ENCODE data around the gene KCNK7.
"Not testable (repeated sequence)": the region's sequence is repeated elsewhere in the genome, so short reads cannot be mapped to it uniquely, and the experiment has no call there.

Gene KCNK7

GRCh38 chr11:65565624-65566453 lies 29.8 kb downstream of the KCNK7 start:
- ChIA-PET POLR2A (interaction anchor here (1.4 kb wide), 1 partner anchor 7 kb away, joined by 4 read pairs; the partner anchor contains the start of gene LTBP3), CTCF (interaction anchor here (1.0 to 16.1 kb wide), 5 partner anchors 9 to 35 kb away, joined by 3 to 239 read pairs (median 10); no protein-coding TSS in a partner anchor)
- Histone ChIP-seq H3K9me3 (ENCODE audit: control extremely low read depth in 1 of 5, control insufficient read depth in 4 of 5, insufficient read depth in 2 of 5, low read depth in 1 of 5, low read length in 4 of 5) (no peaks in the 10 kb centered on the region), H3K27me3 (replicated peaks in 2 of 5; ENCODE audit: control insufficient read depth in 4 of 5, insufficient read depth in 5 of 5, low read length in 4 of 5) (no peaks in the 10 kb centered on the region), H3K36me3 (ENCODE audit: control insufficient read depth in 4 of 4, insufficient read depth in 4 of 4, low read length in 3 of 4) (peaks cover 0 to 4% (median 0%) of the 10 kb centered on the region in 4 experiments), H3K4me1 (ENCODE audit: control extremely low read depth in 1 of 4, control insufficient read depth in 4 of 4, insufficient read depth in 4 of 4, low read length in 3 of 4) (peaks cover 10 to 43% (median 34%) of the 10 kb centered on the region in 4 experiments), H3K4me3 (ENCODE audit: control insufficient read depth in 1 of 7, extremely low read depth in 1 of 7, insufficient read depth in 4 of 7, low read depth in 2 of 7, low read length in 6 of 7) (no peak overlapping the region), H3K27ac (ENCODE audit: insufficient read depth in 1 of 2, low read depth in 1 of 2, low read length in 2 of 2, poor library complexity in 1 of 2, severe bottlenecking in 2 of 2) (peak overlapping the region; percentile 33 to 52)
- DNase-seq, result peak in 2 of 3 donors; percentile 48 to 54
- WGBS (ENCODE audit: insufficient coverage), result 100% methylated on average over 1 of the region's 7 CpGs

GRCh38 chr11:65564879-65565559 lies 30.6 kb downstream of the KCNK7 start:
- WGBS (ENCODE audit: insufficient coverage), result 92% methylated on average over 11 of the region's 12 CpGs
- H3K36me3 ChIP-seq (ENCODE audit: control insufficient read depth in 4 of 4, insufficient read depth in 4 of 4, low read length in 3 of 4); POLR2A ChIA-PET; H3K27ac ChIP-seq (ENCODE audit: insufficient read depth in 1 of 2, low read depth in 1 of 2, low read length in 2 of 2, poor library complexity in 1 of 2, severe bottlenecking in 2 of 2); H3K27me3 ChIP-seq (replicated peaks in 2 of 5; ENCODE audit: control insufficient read depth in 4 of 5, insufficient read depth in 5 of 5, low read length in 4 of 5); H3K9me3 ChIP-seq (ENCODE audit: control extremely low read depth in 1 of 5, control insufficient read depth in 4 of 5, insufficient read depth in 2 of 5, low read depth in 1 of 5, low read length in 4 of 5); DNase-seq; H3K4me3 ChIP-seq (ENCODE audit: control insufficient read depth in 1 of 7, extremely low read depth in 1 of 7, insufficient read depth in 4 of 7, low read depth in 2 of 7, low read length in 6 of 7): not testable (repeated sequence)
- CTCF ChIA-PET, result interaction anchor here (0.7 to 16.1 kb wide), 5 partner anchors 8 to 34 kb away, joined by 3 to 239 read pairs (median 10); no protein-coding TSS in a partner anchor
- H3K4me1 ChIP-seq (ENCODE audit: control extremely low read depth in 1 of 4, control insufficient read depth in 4 of 4, insufficient read depth in 4 of 4, low read length in 3 of 4), result peaks cover 9 to 43% (median 34%) of the 10 kb centered on the region in 4 experiments

- no peak overlapping the region for H3K27ac ChIP-seq (ENCODE audit: insufficient read depth in 1 of 2, low read depth in 1 of 2, low read length in 2 of 2, poor library complexity in 1 of 2, severe bottlenecking in 2 of 2)
- no peaks in the 10 kb centered on the region for H3K27me3 ChIP-seq (replicated peaks in 2 of 5; ENCODE audit: control insufficient read depth in 4 of 5, insufficient read depth in 5 of 5, low read length in 4 of 5)
- peaks cover 0 to 4% (median 0%) of the 10 kb centered on the region in 4 experiments for H3K36me3 ChIP-seq (ENCODE audit: control insufficient read depth in 4 of 4, insufficient read depth in 4 of 4, low read length in 3 of 4)
- no peak for DNase-seq
- H3K4me3 ChIP-seq (ENCODE audit: control insufficient read depth in 1 of 7, extremely low read depth in 1 of 7, insufficient read depth in 4 of 7, low read depth in 2 of 7, low read length in 6 of 7), result no peak overlapping the region
- H3K9me3 ChIP-seq (ENCODE audit: control extremely low read depth in 1 of 5, control insufficient read depth in 4 of 5, insufficient read depth in 2 of 5, low read depth in 1 of 5, low read length in 4 of 5), result no peaks in the 10 kb centered on the region
- WGBS (ENCODE audit: insufficient coverage), result 100% methylated on average over 4 of the region's 4 CpGs
- H3K4me1 ChIP-seq (ENCODE audit: control extremely low read depth in 1 of 4, control insufficient read depth in 4 of 4, insufficient read depth in 4 of 4, low read length in 3 of 4), result peaks cover under 1 to 42% (median 32%) of the 10 kb centered on the region in 4 experiments
- ChIA-PET CTCF (interaction anchor here (0.8 to 16.1 kb wide), 5 partner anchors 12 to 30 kb away, joined by 3 to 239 read pairs (median 4); no protein-coding TSS in a partner anchor), POLR2A (no interaction called here)
Observed at GRCh38 chr11:65563601-65564000, 32.0 kb downstream of the KCNK7 start.

- POLR2A ChIA-PET, result no interaction called here
- CTCF ChIA-PET, result interaction anchor here (1.3 to 16.1 kb wide), 4 partner anchors 10 to 25 kb away, joined by 4 to 239 read pairs (median 13); partner anchors contain the start of gene FAM89B
- 100% methylated on average over 2 of the region's 9 CpGs for WGBS (ENCODE audit: insufficient coverage)
- Histone ChIP-seq H3K27ac (ENCODE audit: insufficient read depth in 1 of 2, low read depth in 1 of 2, low read length in 2 of 2, poor library complexity in 1 of 2, severe bottlenecking in 2 of 2) (no peak overlapping the region), H3K4me3 (ENCODE audit: control insufficient read depth in 1 of 7, extremely low read depth in 1 of 7, insufficient read depth in 4 of 7, low read depth in 2 of 7, low read length in 6 of 7) (no peak overlapping the region), H3K27me3 (replicated peaks in 2 of 5; ENCODE audit: control insufficient read depth in 4 of 5, insufficient read depth in 5 of 5, low read length in 4 of 5) (no peaks in the 10 kb centered on the region), H3K36me3 (ENCODE audit: control insufficient read depth in 4 of 4, insufficient read depth in 4 of 4, low read length in 3 of 4) (peaks cover 0 to 4% (median 0%) of the 10 kb centered on the region in 4 experiments), H3K4me1 (ENCODE audit: control extremely low read depth in 1 of 4, control insufficient read depth in 4 of 4, insufficient read depth in 4 of 4, low read length in 3 of 4) (peaks cover 0 to 40% (median 32%) of the 10 kb centered on the region in 4 experiments), H3K9me3 (ENCODE audit: control extremely low read depth in 1 of 5, control insufficient read depth in 4 of 5, insufficient read depth in 2 of 5, low read depth in 1 of 5, low read length in 4 of 5) (no peaks in the 10 kb centered on the region)
- DNase-seq, result peak in 1 of 3 donors; percentile 17
Observed at GRCh38 chr11:65562788-65563187, 32.8 kb downstream of the KCNK7 start.

- no peak overlapping the region for H3K4me3 ChIP-seq (ENCODE audit: control insufficient read depth in 1 of 7, extremely low read depth in 1 of 7, insufficient read depth in 4 of 7, low read depth in 2 of 7, low read length in 6 of 7)
- no peak overlapping the region for H3K27ac ChIP-seq (ENCODE audit: insufficient read depth in 1 of 2, low read depth in 1 of 2, low read length in 2 of 2, poor library complexity in 1 of 2, severe bottlenecking in 2 of 2)
- peaks cover 0 to 3% (median 0%) of the 10 kb centered on the region in 4 experiments for H3K36me3 ChIP-seq (ENCODE audit: control insufficient read depth in 4 of 4, insufficient read depth in 4 of 4, low read length in 3 of 4)
- no peak for DNase-seq
- no peaks in the 10 kb centered on the region for H3K9me3 ChIP-seq (ENCODE audit: control extremely low read depth in 1 of 5, control insufficient read depth in 4 of 5, insufficient read depth in 2 of 5, low read depth in 1 of 5, low read length in 4 of 5)
- peaks cover 0 to 45% (median 37%) of the 10 kb centered on the region in 4 experiments for H3K4me1 ChIP-seq (ENCODE audit: control extremely low read depth in 1 of 4, control insufficient read depth in 4 of 4, insufficient read depth in 4 of 4, low read length in 3 of 4)
- POLR2A ChIA-PET, result no interaction called here
- 99% methylated on average over 5 of the region's 7 CpGs for WGBS (ENCODE audit: insufficient coverage)
- no peaks in the 10 kb centered on the region for H3K27me3 ChIP-seq (replicated peaks in 2 of 5; ENCODE audit: control insufficient read depth in 4 of 5, insufficient read depth in 5 of 5, low read length in 4 of 5)
- CTCF ChIA-PET, result interaction anchor here (1.1 to 16.1 kb wide), 5 partner anchors 10 to 31 kb away, joined by 3 to 239 read pairs (median 5); partner anchors contain the start of gene FAM89B
Observed at GRCh38 chr11:65562020-65562419, 33.6 kb downstream of the KCNK7 start.

GRCh38 chr11:65560555-65561418 lies 34.8 kb downstream of the KCNK7 start:
- Histone ChIP-seq H3K27me3 (replicated peaks in 2 of 5; ENCODE audit: control insufficient read depth in 4 of 5, insufficient read depth in 5 of 5, low read length in 4 of 5) (no peaks in the 10 kb centered on the region), H3K4me1 (ENCODE audit: control extremely low read depth in 1 of 4, control insufficient read depth in 4 of 4, insufficient read depth in 4 of 4, low read length in 3 of 4) (peaks cover 0 to 50% (median 42%) of the 10 kb centered on the region in 4 experiments), H3K9me3 (ENCODE audit: control extremely low read depth in 1 of 5, control insufficient read depth in 4 of 5, insufficient read depth in 2 of 5, low read depth in 1 of 5, low read length in 4 of 5) (no peaks in the 10 kb centered on the region), H3K27ac (ENCODE audit: insufficient read depth in 1 of 2, low read depth in 1 of 2, low read length in 2 of 2, poor library complexity in 1 of 2, severe bottlenecking in 2 of 2) (no peak overlapping the region), H3K36me3 (ENCODE audit: control insufficient read depth in 4 of 4, insufficient read depth in 4 of 4, low read length in 3 of 4) (no peaks in the 10 kb centered on the region), H3K4me3 (ENCODE audit: control insufficient read depth in 1 of 7, extremely low read depth in 1 of 7, insufficient read depth in 4 of 7, low read depth in 2 of 7, low read length in 6 of 7) (no peak overlapping the region)
- WGBS (ENCODE audit: insufficient coverage), result 65% methylated on average over 13 of the region's 15 CpGs
- peak in 1 of 3 donors; percentile 24 for DNase-seq
- POLR2A ChIA-PET, result no interaction called here
- CTCF ChIA-PET, result interaction anchor here (0.7 to 16.1 kb wide), 8 partner anchors 9 to 33 kb away, joined by 3 to 239 read pairs (median 6); partner anchors contain the start of genes FAM89B and ZNRD2
